ENCODE results near the gene KIF5A.
A peak's percentile ranks its signal among the peaks of the same experiment; 100 is the strongest.

Gene KIF5A

GRCh38 chr12:57590479-57590863, 40.6 kb downstream of the KIF5A start:
- Histone ChIP-seq H3K27me3 (ENCODE audit: control insufficient read depth in 5 of 5, insufficient read depth in 4 of 5, low read length in 5 of 5) (peaks cover 0 to 6% (median 3%) of the 10 kb centered on the region in 5 donors), H3K9ac (ENCODE audit: low read length in 5 of 5) (peak overlapping the region in 4 of 5 donors; percentile 37 to 87 (median 76)), H3K27ac (ENCODE audit: low read depth, low read length) (no peak overlapping the region), H3K36me3 (ENCODE audit: control insufficient read depth in 5 of 5, insufficient read depth in 5 of 5, low read length in 5 of 5) (peaks cover 0 to under 1% (median 0%) of the 10 kb centered on the region in 5 donors), H3K4me1 (ENCODE audit: control insufficient read depth in 5 of 5, insufficient read depth in 5 of 5, low read length in 5 of 5) (peaks cover 2 to 18% (median 17%) of the 10 kb centered on the region in 5 donors), H3K9me3 (ENCODE audit: control insufficient read depth in 5 of 5, low read length in 5 of 5) (no peaks in the 10 kb centered on the region), H3K4me3 (ENCODE audit: low read depth in 1 of 5, low read length in 5 of 5) (peak overlapping the region; percentile 65 to 92 (median 85))

- H3K4me1 ChIP-seq (ENCODE audit: control insufficient read depth in 5 of 5, insufficient read depth in 5 of 5, low read length in 5 of 5) = peaks cover 2 to 18% (median 17%) of the 10 kb centered on the region in 5 donors
- H3K27ac ChIP-seq (ENCODE audit: low read depth, low read length) = no peak within 1 kb of the TSS
- H3K4me3 ChIP-seq (ENCODE audit: low read depth in 1 of 5, low read length in 5 of 5) = peak within 1 kb of the TSS; percentile 74 to 92 (median 85)
- peaks cover 0 to 7% (median 4%) of the 10 kb centered on the region in 5 donors for H3K36me3 ChIP-seq (ENCODE audit: control insufficient read depth in 5 of 5, insufficient read depth in 5 of 5, low read length in 5 of 5)
- peak within 1 kb of the TSS in 4 of 5 donors; percentile 37 to 87 (median 76) for H3K9ac ChIP-seq (ENCODE audit: low read length in 5 of 5)
- peaks cover 0 to 6% (median 2%) of the 10 kb centered on the region in 5 donors for H3K27me3 ChIP-seq (ENCODE audit: control insufficient read depth in 5 of 5, insufficient read depth in 4 of 5, low read length in 5 of 5)
- H3K9me3 ChIP-seq (ENCODE audit: control insufficient read depth in 5 of 5, low read length in 5 of 5) = no peaks in the 10 kb centered on the region
Measured at GRCh38 chr12:57590864-57591781, 41.3 kb downstream of the KIF5A start, which contains the start of gene PIP4K2C. TSS of gene PIP4K2C (plus strand) at chr12:57591192. CDS start at chr12:57591290, 98 bp downstream.

- Histone ChIP-seq H3K9me3 (ENCODE audit: control insufficient read depth in 5 of 5, low read length in 5 of 5) (no peaks in the 10 kb centered on the region), H3K27me3 (ENCODE audit: control insufficient read depth in 5 of 5, insufficient read depth in 4 of 5, low read length in 5 of 5) (peaks cover 0 to 6% (median 2%) of the 10 kb centered on the region in 5 donors), H3K27ac (ENCODE audit: low read depth, low read length) (no peak overlapping the region), H3K9ac (ENCODE audit: low read length in 5 of 5) (peak overlapping the region in 4 of 5 donors; percentile 37 to 87 (median 76)), H3K4me1 (ENCODE audit: control insufficient read depth in 5 of 5, insufficient read depth in 5 of 5, low read length in 5 of 5) (peaks cover 2 to 18% (median 17%) of the 10 kb centered on the region in 5 donors), H3K36me3 (ENCODE audit: control insufficient read depth in 5 of 5, insufficient read depth in 5 of 5, low read length in 5 of 5) (peaks cover 0 to 10% (median 4%) of the 10 kb centered on the region in 5 donors), H3K4me3 (ENCODE audit: low read depth in 1 of 5, low read length in 5 of 5) (peak overlapping the region; percentile 74 to 92 (median 85))
Measured at GRCh38 chr12:57591782-57592325, 42.0 kb downstream of the KIF5A start.

- peaks cover 0 to 6% (median 2%) of the 10 kb centered on the region in 5 donors for H3K27me3 ChIP-seq (ENCODE audit: control insufficient read depth in 5 of 5, insufficient read depth in 4 of 5, low read length in 5 of 5)
- no peaks in the 10 kb centered on the region for H3K9me3 ChIP-seq (ENCODE audit: control insufficient read depth in 5 of 5, low read length in 5 of 5)
- no peak overlapping the region for H3K27ac ChIP-seq (ENCODE audit: low read depth, low read length)
- peaks cover 2 to 18% (median 17%) of the 10 kb centered on the region in 5 donors for H3K4me1 ChIP-seq (ENCODE audit: control insufficient read depth in 5 of 5, insufficient read depth in 5 of 5, low read length in 5 of 5)
- H3K4me3 ChIP-seq (ENCODE audit: low read depth in 1 of 5, low read length in 5 of 5) = no peak overlapping the region
- H3K36me3 ChIP-seq (ENCODE audit: control insufficient read depth in 5 of 5, insufficient read depth in 5 of 5, low read length in 5 of 5) = peaks cover 0 to 12% (median 5%) of the 10 kb centered on the region in 5 donors
- H3K9ac ChIP-seq (ENCODE audit: low read length in 5 of 5) = peak overlapping the region in 1 of 5 donors; percentile 41
Measured at GRCh38 chr12:57592551-57593165, 42.8 kb downstream of the KIF5A start.

- Histone ChIP-seq H3K36me3 (ENCODE audit: control insufficient read depth in 5 of 5, insufficient read depth in 5 of 5, low read length in 5 of 5) (peaks cover 0 to 12% (median 5%) of the 10 kb centered on the region in 5 donors), H3K27me3 (ENCODE audit: control insufficient read depth in 5 of 5, insufficient read depth in 4 of 5, low read length in 5 of 5) (peaks cover 0 to 1% (median 0%) of the 10 kb centered on the region in 5 donors), H3K4me1 (ENCODE audit: control insufficient read depth in 5 of 5, insufficient read depth in 5 of 5, low read length in 5 of 5) (peaks cover 2 to 18% (median 17%) of the 10 kb centered on the region in 5 donors), H3K9ac (ENCODE audit: low read length in 5 of 5) (peak overlapping the region in 1 of 5 donors; percentile 41), H3K4me3 (ENCODE audit: low read depth in 1 of 5, low read length in 5 of 5) (no peak overlapping the region), H3K9me3 (ENCODE audit: control insufficient read depth in 5 of 5, low read length in 5 of 5) (no peaks in the 10 kb centered on the region), H3K27ac (ENCODE audit: low read depth, low read length) (no peak overlapping the region)
Measured at GRCh38 chr12:57593187-57593586, 43.3 kb downstream of the KIF5A start.

- Histone ChIP-seq H3K27me3 (ENCODE audit: control insufficient read depth in 5 of 5, insufficient read depth in 4 of 5, low read length in 5 of 5) (peaks cover 7 to 12% (median 10%) of the 10 kb centered on the region in 5 donors), H3K4me1 (ENCODE audit: control insufficient read depth in 5 of 5, insufficient read depth in 5 of 5, low read length in 5 of 5) (peaks cover 2 to 18% (median 15%) of the 10 kb centered on the region in 5 donors), H3K27ac (ENCODE audit: low read depth, low read length) (no peak overlapping the region), H3K36me3 (ENCODE audit: control insufficient read depth in 5 of 5, insufficient read depth in 5 of 5, low read length in 5 of 5) (peaks cover 4 to 49% (median 42%) of the 10 kb centered on the region in 5 donors), H3K9ac (ENCODE audit: low read length in 5 of 5) (no peak overlapping the region), H3K4me3 (ENCODE audit: low read depth in 1 of 5, low read length in 5 of 5) (no peak overlapping the region), H3K9me3 (ENCODE audit: control insufficient read depth in 5 of 5, low read length in 5 of 5) (no peaks in the 10 kb centered on the region)
Measured at GRCh38 chr12:57600395-57600794, 50.6 kb downstream of the KIF5A start.

- no peak overlapping the region for H3K9ac ChIP-seq (ENCODE audit: low read length in 5 of 5)
- H3K27ac ChIP-seq (ENCODE audit: low read depth, low read length) = no peak overlapping the region
- H3K4me1 ChIP-seq (ENCODE audit: control insufficient read depth in 5 of 5, insufficient read depth in 5 of 5, low read length in 5 of 5) = peaks cover 2 to 18% (median 15%) of the 10 kb centered on the region in 5 donors
- no peak overlapping the region for H3K4me3 ChIP-seq (ENCODE audit: low read depth in 1 of 5, low read length in 5 of 5)
- H3K9me3 ChIP-seq (ENCODE audit: control insufficient read depth in 5 of 5, low read length in 5 of 5) = no peaks in the 10 kb centered on the region
- H3K36me3 ChIP-seq (ENCODE audit: control insufficient read depth in 5 of 5, insufficient read depth in 5 of 5, low read length in 5 of 5) = peaks cover 4 to 42% (median 36%) of the 10 kb centered on the region in 5 donors
- peaks cover 12 to 30% (median 26%) of the 10 kb centered on the region in 5 donors for H3K27me3 ChIP-seq (ENCODE audit: control insufficient read depth in 5 of 5, insufficient read depth in 4 of 5, low read length in 5 of 5)
Measured at GRCh38 chr12:57602544-57602943, 52.7 kb downstream of the KIF5A start.

- H3K9ac ChIP-seq (ENCODE audit: low read length in 5 of 5) = no peak overlapping the region
- H3K4me3 ChIP-seq (ENCODE audit: low read depth in 1 of 5, low read length in 5 of 5) = no peak overlapping the region
- peaks cover 2 to 18% (median 15%) of the 10 kb centered on the region in 5 donors for H3K4me1 ChIP-seq (ENCODE audit: control insufficient read depth in 5 of 5, insufficient read depth in 5 of 5, low read length in 5 of 5)
- no peaks in the 10 kb centered on the region for H3K9me3 ChIP-seq (ENCODE audit: control insufficient read depth in 5 of 5, low read length in 5 of 5)
- no peak overlapping the region for H3K27ac ChIP-seq (ENCODE audit: low read depth, low read length)
- peaks cover 4 to 43% (median 36%) of the 10 kb centered on the region in 5 donors for H3K36me3 ChIP-seq (ENCODE audit: control insufficient read depth in 5 of 5, insufficient read depth in 5 of 5, low read length in 5 of 5)
- H3K27me3 ChIP-seq (ENCODE audit: control insufficient read depth in 5 of 5, insufficient read depth in 4 of 5, low read length in 5 of 5) = peaks cover 12 to 34% (median 28%) of the 10 kb centered on the region in 5 donors
Measured at GRCh38 chr12:57603324-57603723, 53.5 kb downstream of the KIF5A start.

- peak overlapping the region in 1 of 5 donors; percentile 50 for H3K9ac ChIP-seq (ENCODE audit: low read length in 5 of 5)
- H3K4me1 ChIP-seq (ENCODE audit: control insufficient read depth in 5 of 5, insufficient read depth in 5 of 5, low read length in 5 of 5) = peaks cover 2 to 18% (median 15%) of the 10 kb centered on the region in 5 donors
- H3K9me3 ChIP-seq (ENCODE audit: control insufficient read depth in 5 of 5, low read length in 5 of 5) = no peaks in the 10 kb centered on the region
- peaks cover 12 to 40% (median 28%) of the 10 kb centered on the region in 5 donors for H3K27me3 ChIP-seq (ENCODE audit: control insufficient read depth in 5 of 5, insufficient read depth in 4 of 5, low read length in 5 of 5)
- peak overlapping the region in 4 of 5 donors; percentile 56 to 72 (median 59) for H3K4me3 ChIP-seq (ENCODE audit: low read depth in 1 of 5, low read length in 5 of 5)
- H3K36me3 ChIP-seq (ENCODE audit: control insufficient read depth in 5 of 5, insufficient read depth in 5 of 5, low read length in 5 of 5) = peaks cover 0 to 39% (median 31%) of the 10 kb centered on the region in 5 donors
- H3K27ac ChIP-seq (ENCODE audit: low read depth, low read length) = no peak overlapping the region
Measured at GRCh38 chr12:57603815-57604453, 54.1 kb downstream of the KIF5A start.
